VCaP (cell line): ENCODE measurements around the gene MSH5.

Experiments
- H3K27ac ChIP-seq: fragments of 450-650 bp; 2 replicates; pipeline ENCODE4 v1.5.1; 2017
- TF ChIP-seq, protein P1 (sequence below): fragments of 450-650 bp; conservative IDR thresholded peaks from 2 replicates; pipeline ENCODE4 v1.5.1; 2017; ENCODE audit warnings: mild to moderate bottlenecking, moderate library complexity

The MSH5 gene

GRCh38 chr6:31791324-31792089, 51.7 kb downstream of the MSH5 start:
- TF ChIP-seq, protein P1, sequence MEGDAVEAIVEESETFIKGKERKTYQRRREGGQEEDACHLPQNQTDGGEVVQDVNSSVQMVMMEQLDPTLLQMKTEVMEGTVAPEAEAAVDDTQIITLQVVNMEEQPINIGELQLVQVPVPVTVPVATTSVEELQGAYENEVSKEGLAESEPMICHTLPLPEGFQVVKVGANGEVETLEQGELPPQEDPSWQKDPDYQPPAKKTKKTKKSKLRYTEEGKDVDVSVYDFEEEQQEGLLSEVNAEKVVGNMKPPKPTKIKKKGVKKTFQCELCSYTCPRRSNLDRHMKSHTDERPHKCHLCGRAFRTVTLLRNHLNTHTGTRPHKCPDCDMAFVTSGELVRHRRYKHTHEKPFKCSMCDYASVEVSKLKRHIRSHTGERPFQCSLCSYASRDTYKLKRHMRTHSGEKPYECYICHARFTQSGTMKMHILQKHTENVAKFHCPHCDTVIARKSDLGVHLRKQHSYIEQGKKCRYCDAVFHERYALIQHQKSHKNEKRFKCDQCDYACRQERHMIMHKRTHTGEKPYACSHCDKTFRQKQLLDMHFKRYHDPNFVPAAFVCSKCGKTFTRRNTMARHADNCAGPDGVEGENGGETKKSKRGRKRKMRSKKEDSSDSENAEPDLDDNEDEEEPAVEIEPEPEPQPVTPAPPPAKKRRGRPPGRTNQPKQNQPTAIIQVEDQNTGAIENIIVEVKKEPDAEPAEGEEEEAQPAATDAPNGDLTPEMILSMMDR: peak; percentile 76
- no peak overlapping the region for H3K27ac ChIP-seq

GRCh38 chr6:31792090-31792374, 52.2 kb downstream of the MSH5 start:
- TF ChIP-seq, protein P1: no peak

DNA sequence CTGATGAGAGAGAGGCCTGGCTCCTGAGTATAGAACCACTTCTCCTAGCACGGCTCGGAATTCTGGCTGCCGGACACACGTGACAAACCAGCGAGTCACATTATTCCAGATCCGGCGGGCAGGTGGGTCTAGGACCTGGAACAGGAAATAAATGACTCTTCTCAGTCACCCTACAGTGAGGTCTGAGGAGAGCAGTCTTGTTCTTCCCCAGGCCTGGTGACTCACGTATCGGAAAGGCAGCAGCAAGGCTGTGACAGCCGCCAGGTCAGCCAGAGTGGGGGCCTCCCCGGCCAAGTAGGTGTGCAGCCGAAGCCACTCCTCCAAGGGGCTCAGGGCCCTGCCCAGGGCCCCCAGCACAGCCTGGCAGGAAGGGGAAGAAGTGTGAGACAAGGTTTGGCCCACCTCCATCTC, 53.0 kb downstream of the MSH5 start:
- TF ChIP-seq, protein P1: no peak
- H3K27ac ChIP-seq: peak overlapping the region; percentile 96; the same call in 1 of the 2 replicates

More at GRCh38 chr6:31792090-31792374, 52.2 kb downstream of the MSH5 start:
- H3K27ac ChIP-seq: no peak overlapping the region

GRCh38 chr6:31793927-31794245, 54.1 kb downstream of the MSH5 start:
- peak overlapping the region; percentile 96 for H3K27ac ChIP-seq

DNA sequence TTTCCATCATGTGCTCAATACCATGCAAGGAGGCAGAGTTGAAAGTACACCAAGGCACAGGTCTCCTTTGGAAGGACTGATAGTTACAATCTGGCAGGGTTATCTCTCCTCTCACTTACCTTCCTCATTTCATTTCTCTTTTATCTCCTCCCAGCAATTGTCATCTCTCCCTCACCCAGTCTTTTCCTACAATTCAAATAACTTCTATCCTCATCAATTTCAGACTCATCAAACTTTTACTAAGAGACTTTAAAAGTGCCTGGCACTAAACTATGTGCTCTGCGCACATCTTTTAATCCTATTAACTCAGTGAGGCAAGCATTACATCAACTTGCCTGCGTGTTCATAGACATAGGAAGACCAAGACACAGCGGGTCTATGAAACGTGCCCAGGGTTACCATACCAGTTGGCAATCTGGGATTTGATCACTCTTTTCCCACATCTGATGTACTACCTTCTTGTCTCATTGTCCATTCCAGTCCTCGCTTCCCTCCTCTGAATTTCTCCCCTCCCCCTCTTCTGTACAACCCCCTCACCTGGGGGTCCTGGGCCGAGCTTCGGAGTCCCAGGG, 54.6 kb downstream of the MSH5 start:
- H3K27ac ChIP-seq: peak overlapping the region; percentile 96
- TF ChIP-seq, protein P1: no peak

DNA sequence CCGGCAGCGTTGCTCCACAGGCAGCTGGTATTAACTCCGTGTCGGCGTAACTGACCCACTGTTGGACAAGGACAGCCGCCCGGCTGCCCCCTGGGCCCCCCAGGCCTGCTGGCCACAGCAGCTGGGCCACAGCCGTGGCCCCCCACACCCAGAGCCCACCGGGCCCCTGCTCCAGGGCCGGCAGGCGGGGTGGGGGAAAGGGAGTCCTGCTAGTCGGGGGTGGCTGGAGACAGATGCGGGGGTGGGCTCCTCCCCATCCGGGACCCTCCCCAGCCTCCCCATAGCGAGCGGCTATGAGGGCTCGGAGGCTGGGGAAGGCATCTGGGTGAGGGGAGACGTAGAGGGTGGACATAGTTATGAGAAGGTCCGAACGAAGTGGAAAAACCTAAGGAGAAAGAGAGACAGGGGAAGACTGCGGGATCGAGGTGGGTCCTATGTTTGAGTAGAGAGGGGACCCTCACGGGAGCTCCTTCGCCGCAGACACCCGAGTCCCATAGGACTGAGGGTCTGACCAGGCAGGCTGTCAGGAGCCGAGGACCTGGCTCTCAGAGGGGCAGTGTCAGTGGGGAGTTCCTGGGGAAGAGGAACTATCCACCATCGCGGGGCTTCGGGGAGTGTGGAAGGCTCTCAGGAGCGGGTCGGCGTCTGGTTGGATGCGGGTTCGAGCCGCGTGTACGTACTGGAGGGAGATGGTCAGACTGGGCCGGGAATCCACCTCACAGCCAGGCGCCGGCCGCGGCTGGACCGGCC, 55.2 kb downstream of the MSH5 start:
- TF ChIP-seq, protein P1: no peak
- H3K27ac ChIP-seq: peak overlapping the region; percentile 96

DNA sequence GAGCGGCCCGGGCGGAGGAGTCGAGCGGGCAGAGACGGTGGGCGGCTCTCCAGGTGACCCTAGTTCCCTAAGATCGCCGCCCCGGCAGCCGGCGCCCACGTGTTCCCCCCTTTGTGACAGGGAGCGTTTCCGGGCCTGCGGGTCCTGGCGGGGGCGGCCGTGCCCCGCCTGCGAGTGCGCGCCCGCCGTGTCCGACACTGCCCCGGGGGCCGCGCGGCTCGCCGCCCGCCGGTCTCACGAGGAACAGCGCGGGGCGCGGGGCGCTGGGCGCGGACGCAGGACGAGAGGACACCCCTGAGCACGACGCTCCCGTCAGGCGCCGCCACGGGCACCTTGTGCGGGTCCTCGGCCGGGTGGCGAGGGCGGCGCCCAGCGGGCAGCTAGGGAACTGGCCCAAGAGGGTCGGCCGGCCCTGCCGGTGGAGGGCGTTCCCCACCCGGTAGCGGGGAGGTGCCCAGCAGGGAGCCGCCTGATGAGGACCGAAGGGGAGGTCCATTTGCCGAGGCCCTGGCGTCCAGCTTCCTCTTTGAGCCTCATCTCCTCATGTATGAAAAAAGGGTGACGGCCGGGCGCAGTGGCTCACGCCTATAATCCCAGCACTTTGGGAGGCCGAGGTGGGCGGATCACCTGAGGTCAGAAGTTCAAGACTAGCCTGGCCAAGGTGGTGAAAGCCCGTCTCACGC, 56.0 kb downstream of the MSH5 start, which contains the start of gene VARS1:
Gene VARS1 (minus strand): TSS at position 137 of the 683 bp plus-strand sequence. CDS start 535 bp downstream, outside the sequence.
- peak within 1 kb of the TSS; percentile 96 for H3K27ac ChIP-seq
- TF ChIP-seq, protein P1: peak; percentile 90
